ENCODE measurements around the gene TROAP. TPM values are rescaled to one million over a fixed set of nuclear protein-coding genes. Genes with fewer than 3 reads are reported as not detected.
A peak's percentile ranks its signal among the peaks of the same experiment; 100 is the strongest.

Gene TROAP
- total RNA-seq, 1 donor from 2014 or later: 49.9 TPM

- H3K4me1 Mint-ChIP-seq: peaks cover 6% of the 10 kb centered on the region
- H3K36me3 Mint-ChIP-seq (ENCODE audit: low read depth): no peaks in the 10 kb centered on the region
- DNase-seq: peak; percentile 93
- H3K27ac Mint-ChIP-seq: no peak overlapping the region
- intact Hi-C loops (cut with micrococcal nuclease): loop anchor here (1.0 to 5.0 kb wide), 4 partner anchors 9 to 224 kb away; no protein-coding TSS in a partner anchor
- H3K27me3 Mint-ChIP-seq: peaks cover 36% of the 10 kb centered on the region
- no peak overlapping the region for H3K4me3 Mint-ChIP-seq
- H3K9me3 Mint-ChIP-seq: no peaks in the 10 kb centered on the region
Measured at GRCh38 chr12:49288412-49288853, 34.6 kb upstream of the TROAP start.

GRCh38 chr12:49288922-49289555 lies 34.0 kb upstream of the TROAP start:
- H3K4me3 Mint-ChIP-seq: no peak overlapping the region
- H3K27me3 Mint-ChIP-seq: peaks cover 40% of the 10 kb centered on the region
- no peaks in the 10 kb centered on the region for H3K9me3 Mint-ChIP-seq
- no peaks in the 10 kb centered on the region for H3K36me3 Mint-ChIP-seq (ENCODE audit: low read depth)
- H3K4me1 Mint-ChIP-seq: peaks cover 6% of the 10 kb centered on the region
- H3K27ac Mint-ChIP-seq: no peak overlapping the region
- DNase-seq: no peak
- intact Hi-C loops (cut with micrococcal nuclease): loop anchor here (1.0 to 5.0 kb wide), 4 partner anchors 8 to 223 kb away; no protein-coding TSS in a partner anchor

- H3K27me3 Mint-ChIP-seq: peaks cover 53% of the 10 kb centered on the region
- H3K36me3 Mint-ChIP-seq (ENCODE audit: low read depth): no peaks in the 10 kb centered on the region
- no peak overlapping the region for H3K4me3 Mint-ChIP-seq
- intact Hi-C loops (cut with micrococcal nuclease): no loop called here
- H3K9me3 Mint-ChIP-seq: no peaks in the 10 kb centered on the region
- peaks cover 18% of the 10 kb centered on the region for H3K4me1 Mint-ChIP-seq
- H3K27ac Mint-ChIP-seq: no peak overlapping the region
- DNase-seq: no peak
Measured at GRCh38 chr12:49292729-49293055, 30.4 kb upstream of the TROAP start.

- intact Hi-C loops (cut with micrococcal nuclease): no loop called here
- H3K27me3 Mint-ChIP-seq: peaks cover 53% of the 10 kb centered on the region
- no peak overlapping the region for H3K4me3 Mint-ChIP-seq
- H3K27ac Mint-ChIP-seq: no peak overlapping the region
- DNase-seq: no peak
- H3K4me1 Mint-ChIP-seq: peaks cover 21% of the 10 kb centered on the region
- H3K9me3 Mint-ChIP-seq: no peaks in the 10 kb centered on the region
- no peaks in the 10 kb centered on the region for H3K36me3 Mint-ChIP-seq (ENCODE audit: low read depth)
Measured at GRCh38 chr12:49293056-49293956, 29.7 kb upstream of the TROAP start.

GRCh38 chr12:49294086-49294803 lies 28.8 kb upstream of the TROAP start:
- Mint-ChIP-seq H3K27ac (no peak overlapping the region), H3K4me1 (peaks cover 19% of the 10 kb centered on the region), H3K4me3 (no peak overlapping the region), H3K36me3 (ENCODE audit: low read depth) (no peaks in the 10 kb centered on the region), H3K27me3 (peaks cover 57% of the 10 kb centered on the region), H3K9me3 (no peaks in the 10 kb centered on the region)
- no peak for DNase-seq
- intact Hi-C loops (cut with micrococcal nuclease): no loop called here

GRCh38 chr12:49294804-49295081 lies 28.3 kb upstream of the TROAP start:
- intact Hi-C loops (cut with micrococcal nuclease): no loop called here
- Mint-ChIP-seq H3K4me1 (peaks cover 19% of the 10 kb centered on the region), H3K36me3 (ENCODE audit: low read depth) (no peaks in the 10 kb centered on the region), H3K4me3 (no peak overlapping the region), H3K9me3 (no peaks in the 10 kb centered on the region), H3K27ac (no peak overlapping the region), H3K27me3 (peaks cover 57% of the 10 kb centered on the region)
- DNase-seq: no peak

GRCh38 chr12:49295082-49295936 lies 27.7 kb upstream of the TROAP start, which contains the start of gene PRPH:
PRPH (plus strand) TSS chr12:49295147; CDS start chr12:49295201, 54 bp downstream.
- DNase-seq: peak; percentile 66
- Mint-ChIP-seq H3K4me1 (peaks cover 19% of the 10 kb centered on the region), H3K9me3 (no peaks in the 10 kb centered on the region), H3K4me3 (no peak within 1 kb of the TSS), H3K36me3 (ENCODE audit: low read depth) (no peaks in the 10 kb centered on the region), H3K27ac (no peak within 1 kb of the TSS), H3K27me3 (peaks cover 57% of the 10 kb centered on the region)
- intact Hi-C loops (cut with micrococcal nuclease): no loop called here

- Mint-ChIP-seq H3K4me3 (peak overlapping the region; percentile 75), H3K36me3 (ENCODE audit: low read depth) (no peaks in the 10 kb centered on the region), H3K27me3 (peaks cover 58% of the 10 kb centered on the region), H3K27ac (no peak overlapping the region), H3K9me3 (no peaks in the 10 kb centered on the region), H3K4me1 (peaks cover 21% of the 10 kb centered on the region)
- intact Hi-C loops (cut with micrococcal nuclease): no loop called here
- DNase-seq: peak; percentile 90
Measured at GRCh38 chr12:49296034-49296835, 26.8 kb upstream of the TROAP start.

GRCh38 chr12:49296836-49297694 lies 26.0 kb upstream of the TROAP start:
- H3K27me3 Mint-ChIP-seq: peaks cover 58% of the 10 kb centered on the region
- DNase-seq: peak; percentile 77
- H3K4me3 Mint-ChIP-seq: peak overlapping the region; percentile 75
- H3K27ac Mint-ChIP-seq: no peak overlapping the region
- H3K9me3 Mint-ChIP-seq: no peaks in the 10 kb centered on the region
- no peaks in the 10 kb centered on the region for H3K36me3 Mint-ChIP-seq (ENCODE audit: low read depth)
- H3K4me1 Mint-ChIP-seq: peaks cover 27% of the 10 kb centered on the region
- intact Hi-C loops (cut with micrococcal nuclease): loop anchor here (1.0 kb wide), 3 partner anchors 9 to 40 kb away; partner anchors contain the start of gene C1QL4

- Mint-ChIP-seq H3K36me3 (ENCODE audit: low read depth) (no peaks in the 10 kb centered on the region), H3K27ac (no peak overlapping the region), H3K9me3 (no peaks in the 10 kb centered on the region), H3K4me1 (peaks cover 27% of the 10 kb centered on the region), H3K27me3 (peaks cover 57% of the 10 kb centered on the region), H3K4me3 (peak overlapping the region; percentile 75)
- no peak for DNase-seq
- intact Hi-C loops (cut with micrococcal nuclease): loop anchor here (1.0 kb wide), 3 partner anchors 9 to 40 kb away; partner anchors contain the start of gene C1QL4
Measured at GRCh38 chr12:49297695-49298060, 25.4 kb upstream of the TROAP start.

- no peak for DNase-seq
- no peak overlapping the region for H3K27ac Mint-ChIP-seq
- no peaks in the 10 kb centered on the region for H3K9me3 Mint-ChIP-seq
- H3K4me3 Mint-ChIP-seq: peak overlapping the region; percentile 75
- H3K27me3 Mint-ChIP-seq: peaks cover 62% of the 10 kb centered on the region
- peaks cover 27% of the 10 kb centered on the region for H3K4me1 Mint-ChIP-seq
- H3K36me3 Mint-ChIP-seq (ENCODE audit: low read depth): no peaks in the 10 kb centered on the region
- intact Hi-C loops (cut with micrococcal nuclease): no loop called here
Measured at GRCh38 chr12:49298160-49298559, 24.9 kb upstream of the TROAP start.

- Mint-ChIP-seq H3K36me3 (ENCODE audit: low read depth) (no peaks in the 10 kb centered on the region), H3K4me1 (peaks cover 21% of the 10 kb centered on the region), H3K9me3 (no peaks in the 10 kb centered on the region), H3K27ac (no peak overlapping the region), H3K27me3 (peaks cover 41% of the 10 kb centered on the region), H3K4me3 (no peak overlapping the region)
- intact Hi-C loops (cut with micrococcal nuclease): no loop called here
- peak; percentile 77 for DNase-seq
Measured at GRCh38 chr12:49301760-49302159, 21.3 kb upstream of the TROAP start.

Data from activated CD4-positive, alpha-beta T cell treated with anti-CD3 and anti-CD28 coated beads, Interleukin-2, amount 10 ng/mL, durations not matched to agents 24 days and 14 days (primary cell).